Glutamatergic neuron (in vitro differentiated cells): ENCODE data around the gene CEACAM18. TPM values are rescaled to one million over a fixed set of nuclear protein-coding genes. Genes with fewer than 3 reads are reported as not detected.
A peak's percentile ranks its signal among the peaks of the same experiment; 100 is the strongest.

Experiments
- DNase-seq: peaks from one replicate; pipeline ENCODE4 v3.0.0; 2022
- H3K27ac Mint-ChIP-seq: one replicate; pipeline ENCODE4 v1.8.0; 2020; ENCODE audit warnings: mild to moderate bottlenecking, mixed read lengths, inconsistent platforms; ENCODE audit not compliant: unreplicated experiment
- H3K27me3 Mint-ChIP-seq: one replicate; pipeline ENCODE4 v1.8.0; 2020; ENCODE audit warnings: mild to moderate bottlenecking, moderate library complexity, mixed read lengths, inconsistent platforms; ENCODE audit not compliant: unreplicated experiment
- H3K36me3 Mint-ChIP-seq: one replicate; pipeline ENCODE4 v1.8.0; 2020; ENCODE audit warnings: mild to moderate bottlenecking, mixed read lengths, inconsistent platforms; ENCODE audit not compliant: unreplicated experiment
- H3K4me1 Mint-ChIP-seq: one replicate; pipeline ENCODE4 v1.8.0; 2020; ENCODE audit warnings: mild to moderate bottlenecking, low read depth, mixed read lengths, inconsistent platforms; ENCODE audit not compliant: unreplicated experiment
- H3K4me3 Mint-ChIP-seq: one replicate; pipeline ENCODE4 v1.8.0; 2020; ENCODE audit warnings: mild to moderate bottlenecking, mixed read lengths, inconsistent platforms; ENCODE audit not compliant: unreplicated experiment
- H3K9me3 Mint-ChIP-seq: one replicate; pipeline ENCODE4 v1.8.0; 2020; ENCODE audit warnings: mild to moderate bottlenecking, moderate library complexity, mixed read lengths, inconsistent platforms; ENCODE audit not compliant: unreplicated experiment
- total RNA-seq: library from RNA; stranded (reverse); fragmentation: NEBNext Ultra II Directional; extraction: Animal tissue kit (Norgen Biotek cat#: 25700); gene quantifications from one replicate; pipeline ENCODE4 v1.2.1, GENCODE V29; 2021; ENCODE audit not compliant: unreplicated experiment
- TF ChIP-seq, protein P1 (sequence below): fragments of 200-600 bp; sonication (generic); IDR thresholded peaks from one replicate; pipeline ENCODE4 v1.5.0; 2021; ENCODE audit not compliant: partially characterized antibody, unreplicated experiment

The CEACAM18 gene
- total RNA-seq, 1 donor from 2014 or later = not detected

GRCh38 chr19:51472607-51473006 lies 5.7 kb upstream of the CEACAM18 start:
- H3K4me3 Mint-ChIP-seq = no peak overlapping the region
- H3K27ac Mint-ChIP-seq = no peak overlapping the region
- no peaks in the 10 kb centered on the region for H3K4me1 Mint-ChIP-seq
- H3K36me3 Mint-ChIP-seq = no peaks in the 10 kb centered on the region
- H3K27me3 Mint-ChIP-seq = peaks cover 3% of the 10 kb centered on the region
- TF ChIP-seq, protein P1, sequence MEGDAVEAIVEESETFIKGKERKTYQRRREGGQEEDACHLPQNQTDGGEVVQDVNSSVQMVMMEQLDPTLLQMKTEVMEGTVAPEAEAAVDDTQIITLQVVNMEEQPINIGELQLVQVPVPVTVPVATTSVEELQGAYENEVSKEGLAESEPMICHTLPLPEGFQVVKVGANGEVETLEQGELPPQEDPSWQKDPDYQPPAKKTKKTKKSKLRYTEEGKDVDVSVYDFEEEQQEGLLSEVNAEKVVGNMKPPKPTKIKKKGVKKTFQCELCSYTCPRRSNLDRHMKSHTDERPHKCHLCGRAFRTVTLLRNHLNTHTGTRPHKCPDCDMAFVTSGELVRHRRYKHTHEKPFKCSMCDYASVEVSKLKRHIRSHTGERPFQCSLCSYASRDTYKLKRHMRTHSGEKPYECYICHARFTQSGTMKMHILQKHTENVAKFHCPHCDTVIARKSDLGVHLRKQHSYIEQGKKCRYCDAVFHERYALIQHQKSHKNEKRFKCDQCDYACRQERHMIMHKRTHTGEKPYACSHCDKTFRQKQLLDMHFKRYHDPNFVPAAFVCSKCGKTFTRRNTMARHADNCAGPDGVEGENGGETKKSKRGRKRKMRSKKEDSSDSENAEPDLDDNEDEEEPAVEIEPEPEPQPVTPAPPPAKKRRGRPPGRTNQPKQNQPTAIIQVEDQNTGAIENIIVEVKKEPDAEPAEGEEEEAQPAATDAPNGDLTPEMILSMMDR = no peak
- DNase-seq = no peak
- peaks cover 2% of the 10 kb centered on the region for H3K9me3 Mint-ChIP-seq

DNA sequence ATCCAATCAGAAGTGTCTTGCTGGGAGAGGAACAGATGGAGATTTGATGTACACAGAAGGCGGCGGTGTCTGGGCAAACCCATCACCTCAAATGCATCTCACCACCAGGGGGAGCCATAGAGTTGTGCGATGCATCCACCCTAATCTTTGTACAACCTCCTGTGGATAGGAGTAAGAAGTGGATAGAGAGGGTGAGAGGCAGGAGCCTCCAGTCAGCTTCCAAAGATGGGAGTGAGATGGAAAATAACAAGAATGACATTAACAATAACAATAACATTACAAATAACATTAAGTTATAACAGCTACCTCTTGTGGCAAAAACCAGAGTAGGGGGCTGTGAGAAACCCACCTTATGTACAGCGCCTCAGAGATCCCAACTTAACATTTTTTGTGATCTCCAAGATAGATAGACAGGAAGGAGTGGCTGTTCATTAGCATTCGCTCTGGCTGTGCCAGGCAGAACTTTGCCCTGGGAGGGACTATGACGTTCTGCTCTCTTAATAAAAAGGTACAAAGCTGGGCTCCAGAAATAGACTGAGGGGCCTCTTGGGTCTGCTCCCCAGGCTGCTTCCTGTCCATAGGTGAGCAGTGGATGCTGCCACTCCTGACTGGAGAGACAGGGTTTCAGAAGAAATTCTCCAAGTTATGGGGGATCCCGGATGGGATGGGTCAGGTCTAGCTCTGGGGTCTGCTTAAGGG lies 5.2 kb upstream of the CEACAM18 start:
- peaks cover 2% of the 10 kb centered on the region for H3K9me3 Mint-ChIP-seq
- H3K4me1 Mint-ChIP-seq = no peaks in the 10 kb centered on the region
- H3K27ac Mint-ChIP-seq = no peak overlapping the region
- H3K27me3 Mint-ChIP-seq = peaks cover 3% of the 10 kb centered on the region
- TF ChIP-seq, protein P1 = peak; percentile 94
- H3K4me3 Mint-ChIP-seq = no peak overlapping the region
- peak; percentile 91 for DNase-seq
- no peaks in the 10 kb centered on the region for H3K36me3 Mint-ChIP-seq

- DNase-seq = no peak
- H3K9me3 Mint-ChIP-seq = peaks cover 3% of the 10 kb centered on the region
- TF ChIP-seq, protein P1 = no peak
- H3K4me1 Mint-ChIP-seq = no peaks in the 10 kb centered on the region
- H3K4me3 Mint-ChIP-seq = no peak overlapping the region
- peaks cover 10% of the 10 kb centered on the region for H3K27me3 Mint-ChIP-seq
- H3K27ac Mint-ChIP-seq = no peak overlapping the region
- no peaks in the 10 kb centered on the region for H3K36me3 Mint-ChIP-seq
Measured at GRCh38 chr19:51476164-51476563, 2.2 kb upstream of the CEACAM18 start.

GRCh38 chr19:51477344-51477743 lies 995 bp upstream of the CEACAM18 start:
- H3K27me3 Mint-ChIP-seq = peaks cover 11% of the 10 kb centered on the region

More at GRCh38 chr19:51477344-51477743, 995 bp upstream of the CEACAM18 start:
- no peaks in the 10 kb centered on the region for H3K36me3 Mint-ChIP-seq
- H3K9me3 Mint-ChIP-seq = peaks cover 3% of the 10 kb centered on the region
- H3K4me1 Mint-ChIP-seq = no peaks in the 10 kb centered on the region
- TF ChIP-seq, protein P1 = no peak
- no peak overlapping the region for H3K4me3 Mint-ChIP-seq
- H3K27ac Mint-ChIP-seq = no peak overlapping the region
- DNase-seq = no peak
